ENCODE data around the gene TMCO2.

DNA sequence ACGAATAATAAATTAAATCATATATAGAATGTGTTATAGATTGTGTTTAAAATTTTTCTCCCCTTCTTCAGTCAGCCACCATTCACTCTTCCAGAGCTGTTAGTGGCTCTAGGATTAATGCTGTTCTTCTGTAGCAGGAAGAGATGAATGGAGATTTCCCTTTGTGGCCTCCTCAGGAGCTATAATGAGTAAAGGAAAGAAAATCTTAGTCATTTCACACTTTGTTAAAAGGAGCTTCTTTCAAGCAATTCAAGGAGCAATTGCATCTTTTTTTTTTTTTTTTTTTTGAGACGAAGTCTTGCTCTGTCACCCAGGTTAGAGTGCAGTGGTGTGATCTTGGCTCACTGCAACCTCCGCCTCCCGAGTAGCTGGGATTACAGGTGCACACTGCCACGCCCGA, 23.7 kb upstream of the TMCO2 start:
- TF ChIP-seq, protein P1, sequence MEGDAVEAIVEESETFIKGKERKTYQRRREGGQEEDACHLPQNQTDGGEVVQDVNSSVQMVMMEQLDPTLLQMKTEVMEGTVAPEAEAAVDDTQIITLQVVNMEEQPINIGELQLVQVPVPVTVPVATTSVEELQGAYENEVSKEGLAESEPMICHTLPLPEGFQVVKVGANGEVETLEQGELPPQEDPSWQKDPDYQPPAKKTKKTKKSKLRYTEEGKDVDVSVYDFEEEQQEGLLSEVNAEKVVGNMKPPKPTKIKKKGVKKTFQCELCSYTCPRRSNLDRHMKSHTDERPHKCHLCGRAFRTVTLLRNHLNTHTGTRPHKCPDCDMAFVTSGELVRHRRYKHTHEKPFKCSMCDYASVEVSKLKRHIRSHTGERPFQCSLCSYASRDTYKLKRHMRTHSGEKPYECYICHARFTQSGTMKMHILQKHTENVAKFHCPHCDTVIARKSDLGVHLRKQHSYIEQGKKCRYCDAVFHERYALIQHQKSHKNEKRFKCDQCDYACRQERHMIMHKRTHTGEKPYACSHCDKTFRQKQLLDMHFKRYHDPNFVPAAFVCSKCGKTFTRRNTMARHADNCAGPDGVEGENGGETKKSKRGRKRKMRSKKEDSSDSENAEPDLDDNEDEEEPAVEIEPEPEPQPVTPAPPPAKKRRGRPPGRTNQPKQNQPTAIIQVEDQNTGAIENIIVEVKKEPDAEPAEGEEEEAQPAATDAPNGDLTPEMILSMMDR (optimal IDR thresholded peaks at IDR 0.05 in 1 of 3, IDR thresholded peaks at IDR 0.05 in 1 of 3, conservative IDR thresholded peaks at IDR 0.05 in 1 of 3; ENCODE audit: extremely low read depth in 1 of 3, insufficient read depth in 2 of 3, low read length in 3 of 3), result no peak
- TF ChIP-seq EZH2 (IDR thresholded peaks at IDR 0.05; ENCODE audit: low read length), result no peak
